Endothelial cell of umbilical vein (primary cell): Measurements from ENCODE around the gene KAZN. TPM values are rescaled to one million over a fixed set of nuclear protein-coding genes. Genes with fewer than 3 reads are reported as not detected.

ENCODE experiments used
- BruUV-seq: library from RNA; stranded (reverse); fragments of 400-500 nt; replicated peaks from 2 replicates; lab custom pipeline; 2021; lab: Mats Ljungman, UMichigan
- CTCF ChIA-PET: fragments of 300-600, 350-600 bp; sonication (Branson Sonifier 250); formaldehyde crosslinking; loops from one replicate; lab custom pipeline; 2021; ENCODE audit warnings: antibody characterized with exemption, inconsistent platforms; lab: Charles Lee
- POLR2A ChIA-PET: fragments of 300-600, 350-600 bp; sonication (Branson Sonifier 250); formaldehyde crosslinking; loops from one replicate; lab custom pipeline; 2021; ENCODE audit warnings: antibody characterized with exemption, inconsistent platforms; lab: Charles Lee
- DNase-seq: peaks from one replicate; pipeline ENCODE4 v3.0.0-alpha.2; 2011; ENCODE audit warnings: low read depth, low spot score
- FAIRE-seq: peaks from 2 replicates; lab custom pipeline; 2011; peaks lifted over from hg19 to GRCh38; lab: Jason Lieb, UNC
- H2AFZ ChIP-seq: 2 replicates; pipeline ENCODE4 v1.6.0; 2012; ENCODE audit warnings: low read depth, low read length, control low read depth, inconsistent platforms
- H3K27ac ChIP-seq: 2 replicates; pipeline ENCODE4 v1.5.1; 2011; ENCODE audit warnings: low read depth, mild to moderate bottlenecking, control low read depth, low read length, moderate library complexity; ENCODE audit not compliant: insufficient read depth
- H3K27me3 ChIP-seq, 2 experiments: 2 replicates each; pipeline versions ENCODE4 v1.6.0 to v1.6.1; 2011; ENCODE audit warnings: low read length in 2 of 2, mixed read lengths in 1 of 2; ENCODE audit not compliant: control insufficient read depth in 2 of 2, insufficient read depth in 2 of 2
- H3K36me3 ChIP-seq, 2 experiments: 2 replicates in 1 of 2; 3 replicates in 1 of 2; pipeline ENCODE4 v1.5.1; 2011; ENCODE audit warnings: low read length in 2 of 2, mild to moderate bottlenecking in 1 of 2, moderate library complexity in 1 of 2; ENCODE audit not compliant: control insufficient read depth in 2 of 2, insufficient read depth in 2 of 2; ENCODE audit errors: extremely low read depth in 1 of 2
- H3K4me1 ChIP-seq: 3 replicates; pipeline ENCODE4 v1.5.1; 2011; ENCODE audit warnings: mild to moderate bottlenecking, low read length; ENCODE audit not compliant: control insufficient read depth, insufficient read depth; ENCODE audit errors: extremely low read depth
- H3K4me2 ChIP-seq: 2 replicates; pipeline ENCODE4 v1.6.1; 2011; ENCODE audit warnings: low read length, control low read depth, mixed read lengths; ENCODE audit not compliant: insufficient read depth
- H3K4me3 ChIP-seq, 3 experiments: fragments of 200-600 bp in 1 of 3; sonication (generic), shearing (Covaris generic) in 1 of 3; replicated peaks in 1 of 3; 2 replicates each; pipeline ENCODE4 v1.5.1; 2011 to 2016; ENCODE audit warnings: control low read depth in 3 of 3, low read length in 3 of 3, mild to moderate bottlenecking in 2 of 3, inconsistent platforms in 1 of 3, low read depth in 1 of 3, moderate library complexity in 1 of 3; ENCODE audit not compliant: insufficient read depth in 1 of 3
- H3K79me2 ChIP-seq: 2 replicates; pipeline ENCODE4 v1.6.0; 2012; ENCODE audit warnings: low read length, inconsistent platforms; ENCODE audit not compliant: control insufficient read depth, insufficient read depth
- H3K9ac ChIP-seq: replicated peaks from 2 replicates; pipeline ENCODE3; 2011; ENCODE audit warnings: low read length, control low read depth; ENCODE audit not compliant: insufficient read depth; ENCODE audit errors: extremely low read depth
- H3K9me1 ChIP-seq: replicated peaks from 3 replicates; pipeline ENCODE4 v1.6.0; 2011; ENCODE audit warnings: mild to moderate bottlenecking, low read length; ENCODE audit not compliant: control insufficient read depth, insufficient read depth; ENCODE audit errors: extremely low read depth
- H3K9me3 ChIP-seq: replicated peaks from 2 replicates; pipeline ENCODE4 v1.5.1; 2012; ENCODE audit warnings: low read length, inconsistent platforms; ENCODE audit not compliant: control insufficient read depth, insufficient read depth
- H4K20me1 ChIP-seq: replicated peaks from 2 replicates; pipeline ENCODE3; 2011; ENCODE audit warnings: mild to moderate bottlenecking, low read length; ENCODE audit not compliant: control insufficient read depth, insufficient read depth; ENCODE audit errors: extremely low read depth
- CTCF ChIP-seq, 2 donors: IDR thresholded peaks; 1 replicate in 1 of 2; 2 replicates in 1 of 2; pipeline ENCODE4 v1.5.1; 2011; ENCODE audit warnings: low read length in 2 of 2, mild to moderate bottlenecking in 2 of 2, moderate library complexity in 2 of 2, control low read depth in 1 of 2, inconsistent platforms in 1 of 2, low read depth in 1 of 2; ENCODE audit not compliant: insufficient read depth in 1 of 2; ENCODE audit errors: extremely low read depth in 1 of 2
- EZH2 ChIP-seq: IDR thresholded peaks from 2 replicates; pipeline ENCODE4 v1.6.1; 2012; ENCODE audit warnings: borderline replicate concordance, low read depth, mild to moderate bottlenecking, moderate library complexity, low read length, inconsistent platforms; ENCODE audit not compliant: severe bottlenecking
- FOS ChIP-seq: IDR thresholded peaks from 2 replicates; pipeline ENCODE4 v1.6.1; 2011; ENCODE audit warnings: mild to moderate bottlenecking, low read length, moderate library complexity, borderline replicate concordance; ENCODE audit not compliant: insufficient read depth
- GATA2 ChIP-seq: IDR thresholded peaks from 2 replicates; pipeline ENCODE4 v1.7.0; 2011; ENCODE audit warnings: low read depth, mild to moderate bottlenecking, moderate library complexity, mixed read lengths, low read length; ENCODE audit not compliant: insufficient read length, insufficient read depth
- JUN ChIP-seq: IDR thresholded peaks from 2 replicates; pipeline ENCODE4 v1.6.1; 2011; ENCODE audit warnings: borderline replicate concordance, low read depth; ENCODE audit not compliant: insufficient read length, insufficient read depth
- MAX ChIP-seq: IDR thresholded peaks from 2 replicates; pipeline ENCODE4 v1.6.1; 2011; ENCODE audit not compliant: insufficient read depth, insufficient read length
- MYC ChIP-seq: IDR thresholded peaks from one replicate; pipeline ENCODE4 v1.6.1; 2011; ENCODE audit warnings: mild to moderate bottlenecking, low read depth, low read length
- POLR2A ChIP-seq: IDR thresholded peaks from 2 replicates; pipeline ENCODE4 v1.6.1; 2012; ENCODE audit warnings: low read depth, mild to moderate bottlenecking, control low read depth, low read length
- POLR2AphosphoS5 ChIP-seq: IDR thresholded peaks from 2 replicates; pipeline ENCODE4 v1.6.1; 2012; ENCODE audit warnings: low read depth, mild to moderate bottlenecking, control low read depth, low read length, moderate library complexity; ENCODE audit not compliant: insufficient read depth
- dilution Hi-C: fragments of 300-500 bp; cut with MboI; formaldehyde crosslinking; loops from one replicate; pipeline ENCODE4 v1.15.0; 2019; ENCODE audit warnings: low sequenced_read_pairs; ENCODE audit not compliant: extremely low pct_ligation_motif_present
- intact Hi-C: fragments of 100-400 bp; cut with micrococcal nuclease; formaldehyde crosslinking; loops from one replicate; pipeline ENCODE4 v1.10.0; 2022
- polyA plus RNA-seq, 4 experiments: library from polyadenylated mRNA; depleted of rRNA in 3 of 4; stranded (reverse) in 3 of 4; unstranded in 1 of 4; fragments of >200 nt; gene quantifications; 2 replicates each; pipeline versions ENCODE4 v1.2.1 to v1.2.3, GENCODE V29; 2011 to 2012; ENCODE audit warnings: missing spikeins in 1 of 4
- total RNA-seq: library from RNA; stranded (reverse); gene quantifications from 2 replicates; pipeline ENCODE4 v1.2.3, GENCODE V29; 2021

KAZN gene
- total and polyA plus RNA-seq, 2 donors (not counting 3 experiments of a cell fraction or from before 2014, with no cell fraction given) = 1.6 to 5.8 TPM

GRCh38 chr1:14909920-14910460, 311.5 kb downstream of the KAZN start:
- no peaks in the 10 kb centered on the region for H4K20me1 ChIP-seq
- H3K9ac ChIP-seq = no peak overlapping the region
- FAIRE-seq (no peak), DNase-seq (no peak)
- ChIA-PET CTCF (no interaction called here), POLR2A (no interaction called here)
- H2AFZ ChIP-seq = no peak overlapping the region
- H3K4me2 ChIP-seq = no peak overlapping the region
- H3K79me2 ChIP-seq = no peaks in the 10 kb centered on the region
- no TSS peak for BruUV-seq
- H3K4me1 ChIP-seq = no peaks in the 10 kb centered on the region
- no peaks in the 10 kb centered on the region for H3K9me3 ChIP-seq
- H3K27me3 ChIP-seq = no peaks in the 10 kb centered on the region
- H3K4me3 ChIP-seq = no peak overlapping the region
- dilution Hi-C loops (no loop called here), intact Hi-C loops (no loop called here)
- H3K9me1 ChIP-seq = no peaks in the 10 kb centered on the region
- H3K36me3 ChIP-seq = no peaks in the 10 kb centered on the region
- no peak for TF ChIP-seq JUN
- TF ChIP-seq FOS = no peak
- TF ChIP-seq GATA2 = no peak
- TF ChIP-seq POLR2AphosphoS5 = no peak
- no peak for TF ChIP-seq CTCF (IDR thresholded peaks at IDR 0.05; ENCODE audit: extremely low read depth in 1 of 2, insufficient read depth in 1 of 2, low read depth in 1 of 2, low read length in 2 of 2)
- no peak for TF ChIP-seq EZH2
- TF ChIP-seq MAX = no peak
- TF ChIP-seq POLR2A = no peak
- no peak for TF ChIP-seq MYC
- H3K27ac ChIP-seq = no peak overlapping the region
